ENCODE measurements around the gene SNTG2.

Gene SNTG2

GRCh38 chr2:953975-954686 is 3.5 kb downstream of the SNTG2 start:
- no peak for DNase-seq (ENCODE audit: low read depth)

- no peak for DNase-seq (ENCODE audit: low read depth)
Measured at GRCh38 chr2:954687-955000, 4.0 kb downstream of the SNTG2 start.

- DNase-seq (ENCODE audit: low read depth) = no peak
Measured at GRCh38 chr2:955829-956731, 5.4 kb downstream of the SNTG2 start.

GRCh38 chr2:959457-959856 is 8.8 kb downstream of the SNTG2 start:
- no peak for DNase-seq (ENCODE audit: low read depth)

GRCh38 chr2:960061-960736 is 9.6 kb downstream of the SNTG2 start:
- DNase-seq (ENCODE audit: low read depth) = no peak

- no peak for DNase-seq (ENCODE audit: low read depth)
Measured at GRCh38 chr2:961786-962185, 11.1 kb downstream of the SNTG2 start.

- no peak for DNase-seq (ENCODE audit: low read depth)
Measured at GRCh38 chr2:963876-964275, 13.2 kb downstream of the SNTG2 start.

- no peak for DNase-seq (ENCODE audit: low read depth)
Measured at GRCh38 chr2:964562-964961, 13.9 kb downstream of the SNTG2 start.

GRCh38 chr2:965640-966147 is 15.0 kb downstream of the SNTG2 start:
- DNase-seq (ENCODE audit: low read depth) = no peak

GRCh38 chr2:973129-973528 is 22.5 kb downstream of the SNTG2 start:
- DNase-seq (ENCODE audit: low read depth) = no peak

- no peak for DNase-seq (ENCODE audit: low read depth)
Measured at GRCh38 chr2:974054-974453, 23.4 kb downstream of the SNTG2 start.

- no peak for DNase-seq (ENCODE audit: low read depth)
Measured at GRCh38 chr2:974502-974901, 23.9 kb downstream of the SNTG2 start.

GRCh38 chr2:975095-975494 is 24.4 kb downstream of the SNTG2 start:
- DNase-seq (ENCODE audit: low read depth) = no peak

- DNase-seq (ENCODE audit: low read depth) = no peak
Measured at GRCh38 chr2:979069-979928, 28.6 kb downstream of the SNTG2 start.

- DNase-seq (ENCODE audit: low read depth) = no peak
Measured at GRCh38 chr2:980176-980575, 29.5 kb downstream of the SNTG2 start.

- no peak for DNase-seq (ENCODE audit: low read depth)
Measured at GRCh38 chr2:981258-981657, 30.6 kb downstream of the SNTG2 start.

GRCh38 chr2:981759-982158 is 31.1 kb downstream of the SNTG2 start:
- no peak for DNase-seq (ENCODE audit: low read depth)

GRCh38 chr2:985317-985898 is 34.8 kb downstream of the SNTG2 start:
- DNase-seq (ENCODE audit: low read depth) = no peak

- DNase-seq (ENCODE audit: low read depth) = no peak
Measured at GRCh38 chr2:987789-988188, 37.1 kb downstream of the SNTG2 start.

GRCh38 chr2:989781-990467 is 39.3 kb downstream of the SNTG2 start:
- DNase-seq (ENCODE audit: low read depth) = no peak

- DNase-seq (ENCODE audit: low read depth) = no peak
Measured at GRCh38 chr2:990970-991369, 40.3 kb downstream of the SNTG2 start.
